AG10803 (cell line): Measurements from ENCODE around the gene MAP4K5.

Source experiments
- DNase-seq: peaks from one replicate; pipeline ENCODE4 v3.0.0; 2010; ENCODE audit warnings: low read depth
- H3K4me3 ChIP-seq: 2 replicates; pipeline ENCODE4 v1.5.1; 2011; ENCODE audit warnings: mild to moderate bottlenecking, low read length, control low read depth
- CTCF ChIP-seq: conservative IDR thresholded peaks from 2 replicates; pipeline ENCODE4 v1.5.1; 2011; ENCODE audit warnings: mild to moderate bottlenecking, low read length, control low read depth, inconsistent platforms

MAP4K5 gene

GRCh38 chr14:50451854-50452253 lies 80.5 kb downstream of the MAP4K5 start:
- DNase-seq, result no peak
- no peak for TF ChIP-seq CTCF
- H3K4me3 ChIP-seq, result no peak overlapping the region

- no peak for TF ChIP-seq CTCF
- DNase-seq, result no peak
- H3K4me3 ChIP-seq, result no peak overlapping the region
Observed at GRCh38 chr14:50447461-50447860, 84.9 kb downstream of the MAP4K5 start.

- H3K4me3 ChIP-seq, result no peak overlapping the region
- TF ChIP-seq CTCF, result no peak
- no peak for DNase-seq
Observed at GRCh38 chr14:50434528-50434927, 97.8 kb downstream of the MAP4K5 start.

GRCh38 chr14:50432131-50432530 lies 100.2 kb downstream of the MAP4K5 start:
- no peak for TF ChIP-seq CTCF
- H3K4me3 ChIP-seq, result no peak overlapping the region
- DNase-seq, result no peak

- no peak for TF ChIP-seq CTCF
- H3K4me3 ChIP-seq, result no peak overlapping the region
- DNase-seq, result peak; percentile 78
Observed at GRCh38 chr14:50425816-50426215, 106.6 kb downstream of the MAP4K5 start.

- no peak overlapping the region for H3K4me3 ChIP-seq
- no peak for DNase-seq
- TF ChIP-seq CTCF, result no peak
Observed at GRCh38 chr14:50425105-50425504, 107.3 kb downstream of the MAP4K5 start.

- DNase-seq, result no peak
- H3K4me3 ChIP-seq, result no peak overlapping the region
- no peak for TF ChIP-seq CTCF
Observed at GRCh38 chr14:50423529-50423928, 108.8 kb downstream of the MAP4K5 start.
